ENCODE results near the gene TRIM46. TPM values are rescaled to one million over a fixed set of nuclear protein-coding genes. Genes with fewer than 3 reads are reported as not detected.

TRIM46 gene
- total RNA-seq (2014; rRNA removed; shearing (Covaris generic)) = 15.4 and 18.8 TPM in 2 replicates
- 7.4 and 8.1 TPM in 2 replicates for polyA plus RNA-seq (2016; fragmentation: Nextera tagmentation; extraction: Ambion mirVana)
- long read RNA-seq, partial matches to known transcripts = 0 of 4 reads
- long read RNA-seq, other reads (novel, unspliced or antisense) = 4 of 4 reads

DNA sequence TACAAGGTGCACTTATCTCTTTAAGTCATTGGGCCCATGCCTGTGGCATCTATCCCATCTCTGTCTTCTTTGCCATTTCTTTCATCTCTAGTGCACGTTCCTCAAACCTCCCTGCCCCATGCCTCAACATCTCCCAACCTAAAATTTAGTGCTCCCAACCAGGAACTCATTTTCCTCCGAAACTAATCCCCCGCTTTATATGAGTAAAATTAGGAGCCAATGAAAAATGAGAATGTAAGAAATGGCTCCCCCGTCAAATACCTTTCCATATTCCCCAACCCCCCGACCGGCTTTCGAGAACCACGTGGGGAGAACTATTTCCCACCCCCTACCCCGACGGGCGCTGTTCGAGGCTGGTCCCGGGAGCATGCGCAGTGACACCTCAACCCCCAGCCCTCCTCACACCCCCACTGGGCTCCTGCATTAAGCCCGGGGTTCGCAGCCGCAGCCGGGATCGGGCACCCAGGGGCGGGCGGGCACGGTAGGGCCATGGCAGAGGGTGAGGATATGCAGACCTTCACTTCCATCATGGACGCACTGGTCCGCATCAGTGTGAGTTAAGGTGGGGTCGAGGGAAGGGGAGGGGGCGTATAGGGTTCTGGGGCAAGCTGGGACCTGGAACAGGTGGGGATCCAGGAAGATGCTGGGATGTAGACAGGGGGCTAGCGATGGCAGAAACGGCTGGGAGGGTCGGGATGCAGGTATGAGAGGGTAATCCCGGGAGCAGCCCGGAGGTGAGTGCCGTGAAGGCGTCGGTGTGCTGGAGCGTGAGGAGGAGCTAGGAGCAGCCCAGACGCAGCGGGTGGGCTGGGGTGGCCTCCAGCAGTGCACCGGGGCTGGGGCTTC is at the start of gene TRIM46:
TRIM46 (plus strand) TSS at position 372 of the 846 bp plus-strand sequence; CDS start at position 490, 118 bp downstream.
- peak; percentile 46 for ATAC-seq
- no peaks in the 10 kb centered on the region for H3K9me2 ChIP-seq (ENCODE audit: insufficient read depth)
- peaks cover 25% of the 10 kb centered on the region for H3K4me1 Mint-ChIP-seq
- H3K36me3 ChIP-seq (ENCODE audit: insufficient read depth) = peaks cover 8% of the 10 kb centered on the region; the same call in 1 of the 2 replicates
- peaks cover 18% of the 10 kb centered on the region for H3K4me1 ChIP-seq (ENCODE audit: insufficient read depth)
- peak within 1 kb of the TSS; percentile 100 for H3K4me2 ChIP-seq
- peaks cover 4% of the 10 kb centered on the region for H3K9me3 Mint-ChIP-seq
- H3K27me3 ChIP-seq (ENCODE audit: insufficient read depth) = no peaks in the 10 kb centered on the region
- peak within 1 kb of the TSS; percentile 86 for H3K4me3 Mint-ChIP-seq
- H3K27ac ChIP-seq (ENCODE audit: low read depth) = peak within 1 kb of the TSS; percentile 86
- H3K27ac Mint-ChIP-seq = peak within 1 kb of the TSS; percentile 94
- TF ChIP-seq POLR2AphosphoS5 (IDR thresholded peaks at IDR 0.05; ENCODE audit: low read depth) = peak; percentile 50; the same call in 1 of the 2 replicates
- TF ChIP-seq, protein P1, sequence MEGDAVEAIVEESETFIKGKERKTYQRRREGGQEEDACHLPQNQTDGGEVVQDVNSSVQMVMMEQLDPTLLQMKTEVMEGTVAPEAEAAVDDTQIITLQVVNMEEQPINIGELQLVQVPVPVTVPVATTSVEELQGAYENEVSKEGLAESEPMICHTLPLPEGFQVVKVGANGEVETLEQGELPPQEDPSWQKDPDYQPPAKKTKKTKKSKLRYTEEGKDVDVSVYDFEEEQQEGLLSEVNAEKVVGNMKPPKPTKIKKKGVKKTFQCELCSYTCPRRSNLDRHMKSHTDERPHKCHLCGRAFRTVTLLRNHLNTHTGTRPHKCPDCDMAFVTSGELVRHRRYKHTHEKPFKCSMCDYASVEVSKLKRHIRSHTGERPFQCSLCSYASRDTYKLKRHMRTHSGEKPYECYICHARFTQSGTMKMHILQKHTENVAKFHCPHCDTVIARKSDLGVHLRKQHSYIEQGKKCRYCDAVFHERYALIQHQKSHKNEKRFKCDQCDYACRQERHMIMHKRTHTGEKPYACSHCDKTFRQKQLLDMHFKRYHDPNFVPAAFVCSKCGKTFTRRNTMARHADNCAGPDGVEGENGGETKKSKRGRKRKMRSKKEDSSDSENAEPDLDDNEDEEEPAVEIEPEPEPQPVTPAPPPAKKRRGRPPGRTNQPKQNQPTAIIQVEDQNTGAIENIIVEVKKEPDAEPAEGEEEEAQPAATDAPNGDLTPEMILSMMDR (conservative IDR thresholded peaks at IDR 0.05; ENCODE audit: low read depth in 2 of 2) = peak in 1 of 2 experiments; percentile 15; a peak in 1 of 4 replicates
- no peak for TF ChIP-seq CREB1 (CRISPR knock-in tag; IDR thresholded peaks at IDR 0.05; ENCODE audit: low read depth)
- DNase-seq (ENCODE audit: low spot score) = peak; percentile 85
- peaks cover 38% of the 10 kb centered on the region for H3K36me3 Mint-ChIP-seq (ENCODE audit: low read depth)
- peaks cover 25% of the 10 kb centered on the region for H3F3A ChIP-seq (replicated peaks; ENCODE audit: low read depth)
- H3K4me3 ChIP-seq = peak within 1 kb of the TSS; percentile 84
- peaks cover 20% of the 10 kb centered on the region for H3K79me2 ChIP-seq (replicated peaks; ENCODE audit: insufficient read depth)
- peak within 1 kb of the TSS; percentile 87; the same call in 1 of the 2 replicates for H2AFZ ChIP-seq
- peaks cover 18% of the 10 kb centered on the region for H3K27me3 Mint-ChIP-seq (ENCODE audit: insufficient read depth, low read depth, poor library complexity)
- no peaks in the 10 kb centered on the region for H4K20me1 ChIP-seq (replicated peaks; ENCODE audit: insufficient read depth)

DNA sequence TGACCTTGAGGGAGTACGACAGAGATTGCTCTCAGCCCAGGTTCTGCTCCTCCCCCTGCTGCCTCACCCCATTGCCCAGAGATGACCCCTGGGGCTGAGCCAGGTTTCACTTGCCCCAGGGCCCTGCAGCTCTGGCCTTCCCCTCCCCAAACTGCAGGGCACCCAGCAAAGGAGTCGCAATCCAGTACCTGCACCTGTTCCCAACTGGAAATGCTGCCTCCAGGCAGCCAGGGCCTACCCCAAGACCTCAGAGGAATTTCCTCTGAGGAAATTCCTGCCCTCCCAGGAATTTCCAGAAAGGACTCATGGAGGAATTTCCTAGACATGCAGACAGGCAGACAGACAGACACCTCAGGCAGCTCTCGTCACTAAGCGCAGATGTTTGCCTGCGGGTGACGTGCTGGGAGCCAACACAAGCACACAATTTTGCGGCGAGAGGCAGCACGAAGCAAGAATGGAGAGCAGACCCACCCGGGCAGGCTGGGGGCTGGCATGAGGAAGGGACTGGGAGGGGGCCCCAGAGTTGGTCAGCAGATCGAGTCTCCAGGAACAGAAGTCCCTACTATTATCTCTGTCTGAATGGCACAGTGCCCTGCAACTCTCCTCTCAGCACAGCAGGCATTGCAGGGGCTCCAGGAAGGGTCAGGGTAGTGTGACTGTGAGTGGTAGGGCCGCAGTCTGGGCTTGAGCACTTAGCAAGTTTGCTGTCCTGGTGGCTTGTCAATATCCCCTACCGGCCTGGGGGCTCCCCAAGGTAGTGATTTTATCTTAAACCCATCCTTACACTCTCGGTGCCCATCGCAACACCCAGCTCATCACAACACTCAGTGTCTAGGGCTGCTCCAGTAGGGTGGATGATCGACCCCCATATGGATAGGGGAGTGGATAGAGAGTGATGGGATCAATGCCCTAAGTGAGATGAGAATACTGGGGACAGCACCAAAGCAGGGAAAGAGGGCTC is 48.9 kb upstream of the TRIM46 start:
- no peaks in the 10 kb centered on the region for H3K9me2 ChIP-seq (ENCODE audit: insufficient read depth)
- peaks cover 41% of the 10 kb centered on the region for H3K4me1 ChIP-seq (ENCODE audit: insufficient read depth)
- peak; percentile 78 for DNase-seq (ENCODE audit: low spot score)
- no peak overlapping the region for H2AFZ ChIP-seq
- Mint-ChIP-seq H3K4me3 (peak overlapping the region; percentile 54; the same call in 2 of the 3 replicates), H3K27me3 (ENCODE audit: insufficient read depth, low read depth, poor library complexity) (peaks cover 71% of the 10 kb centered on the region), H3K4me1 (peaks cover 46% of the 10 kb centered on the region), H3K9me3 (no peaks in the 10 kb centered on the region), H3K36me3 (ENCODE audit: low read depth) (no peaks in the 10 kb centered on the region), H3K27ac (no peak overlapping the region; the same call in 1 of the 2 replicates)
- H3K27ac ChIP-seq (ENCODE audit: low read depth) = no peak overlapping the region
- peak overlapping the region; percentile 72; the same call in 1 of the 2 replicates for H3K4me3 ChIP-seq
- peaks cover 13% of the 10 kb centered on the region for H3F3A ChIP-seq (replicated peaks; ENCODE audit: low read depth)
- ATAC-seq = no peak
- H3K79me2 ChIP-seq (replicated peaks; ENCODE audit: insufficient read depth) = no peaks in the 10 kb centered on the region
- peaks cover 78% of the 10 kb centered on the region for H3K27me3 ChIP-seq (ENCODE audit: insufficient read depth)
- no peaks in the 10 kb centered on the region for H3K36me3 ChIP-seq (ENCODE audit: insufficient read depth)
- H3K4me2 ChIP-seq = peak overlapping the region; percentile 95
- H4K20me1 ChIP-seq (replicated peaks; ENCODE audit: insufficient read depth) = no peaks in the 10 kb centered on the region
- TF ChIP-seq STAT1 (IDR thresholded peaks at IDR 0.05; ENCODE audit: unreplicated experiment) = no peak
- TF ChIP-seq, protein P2, sequence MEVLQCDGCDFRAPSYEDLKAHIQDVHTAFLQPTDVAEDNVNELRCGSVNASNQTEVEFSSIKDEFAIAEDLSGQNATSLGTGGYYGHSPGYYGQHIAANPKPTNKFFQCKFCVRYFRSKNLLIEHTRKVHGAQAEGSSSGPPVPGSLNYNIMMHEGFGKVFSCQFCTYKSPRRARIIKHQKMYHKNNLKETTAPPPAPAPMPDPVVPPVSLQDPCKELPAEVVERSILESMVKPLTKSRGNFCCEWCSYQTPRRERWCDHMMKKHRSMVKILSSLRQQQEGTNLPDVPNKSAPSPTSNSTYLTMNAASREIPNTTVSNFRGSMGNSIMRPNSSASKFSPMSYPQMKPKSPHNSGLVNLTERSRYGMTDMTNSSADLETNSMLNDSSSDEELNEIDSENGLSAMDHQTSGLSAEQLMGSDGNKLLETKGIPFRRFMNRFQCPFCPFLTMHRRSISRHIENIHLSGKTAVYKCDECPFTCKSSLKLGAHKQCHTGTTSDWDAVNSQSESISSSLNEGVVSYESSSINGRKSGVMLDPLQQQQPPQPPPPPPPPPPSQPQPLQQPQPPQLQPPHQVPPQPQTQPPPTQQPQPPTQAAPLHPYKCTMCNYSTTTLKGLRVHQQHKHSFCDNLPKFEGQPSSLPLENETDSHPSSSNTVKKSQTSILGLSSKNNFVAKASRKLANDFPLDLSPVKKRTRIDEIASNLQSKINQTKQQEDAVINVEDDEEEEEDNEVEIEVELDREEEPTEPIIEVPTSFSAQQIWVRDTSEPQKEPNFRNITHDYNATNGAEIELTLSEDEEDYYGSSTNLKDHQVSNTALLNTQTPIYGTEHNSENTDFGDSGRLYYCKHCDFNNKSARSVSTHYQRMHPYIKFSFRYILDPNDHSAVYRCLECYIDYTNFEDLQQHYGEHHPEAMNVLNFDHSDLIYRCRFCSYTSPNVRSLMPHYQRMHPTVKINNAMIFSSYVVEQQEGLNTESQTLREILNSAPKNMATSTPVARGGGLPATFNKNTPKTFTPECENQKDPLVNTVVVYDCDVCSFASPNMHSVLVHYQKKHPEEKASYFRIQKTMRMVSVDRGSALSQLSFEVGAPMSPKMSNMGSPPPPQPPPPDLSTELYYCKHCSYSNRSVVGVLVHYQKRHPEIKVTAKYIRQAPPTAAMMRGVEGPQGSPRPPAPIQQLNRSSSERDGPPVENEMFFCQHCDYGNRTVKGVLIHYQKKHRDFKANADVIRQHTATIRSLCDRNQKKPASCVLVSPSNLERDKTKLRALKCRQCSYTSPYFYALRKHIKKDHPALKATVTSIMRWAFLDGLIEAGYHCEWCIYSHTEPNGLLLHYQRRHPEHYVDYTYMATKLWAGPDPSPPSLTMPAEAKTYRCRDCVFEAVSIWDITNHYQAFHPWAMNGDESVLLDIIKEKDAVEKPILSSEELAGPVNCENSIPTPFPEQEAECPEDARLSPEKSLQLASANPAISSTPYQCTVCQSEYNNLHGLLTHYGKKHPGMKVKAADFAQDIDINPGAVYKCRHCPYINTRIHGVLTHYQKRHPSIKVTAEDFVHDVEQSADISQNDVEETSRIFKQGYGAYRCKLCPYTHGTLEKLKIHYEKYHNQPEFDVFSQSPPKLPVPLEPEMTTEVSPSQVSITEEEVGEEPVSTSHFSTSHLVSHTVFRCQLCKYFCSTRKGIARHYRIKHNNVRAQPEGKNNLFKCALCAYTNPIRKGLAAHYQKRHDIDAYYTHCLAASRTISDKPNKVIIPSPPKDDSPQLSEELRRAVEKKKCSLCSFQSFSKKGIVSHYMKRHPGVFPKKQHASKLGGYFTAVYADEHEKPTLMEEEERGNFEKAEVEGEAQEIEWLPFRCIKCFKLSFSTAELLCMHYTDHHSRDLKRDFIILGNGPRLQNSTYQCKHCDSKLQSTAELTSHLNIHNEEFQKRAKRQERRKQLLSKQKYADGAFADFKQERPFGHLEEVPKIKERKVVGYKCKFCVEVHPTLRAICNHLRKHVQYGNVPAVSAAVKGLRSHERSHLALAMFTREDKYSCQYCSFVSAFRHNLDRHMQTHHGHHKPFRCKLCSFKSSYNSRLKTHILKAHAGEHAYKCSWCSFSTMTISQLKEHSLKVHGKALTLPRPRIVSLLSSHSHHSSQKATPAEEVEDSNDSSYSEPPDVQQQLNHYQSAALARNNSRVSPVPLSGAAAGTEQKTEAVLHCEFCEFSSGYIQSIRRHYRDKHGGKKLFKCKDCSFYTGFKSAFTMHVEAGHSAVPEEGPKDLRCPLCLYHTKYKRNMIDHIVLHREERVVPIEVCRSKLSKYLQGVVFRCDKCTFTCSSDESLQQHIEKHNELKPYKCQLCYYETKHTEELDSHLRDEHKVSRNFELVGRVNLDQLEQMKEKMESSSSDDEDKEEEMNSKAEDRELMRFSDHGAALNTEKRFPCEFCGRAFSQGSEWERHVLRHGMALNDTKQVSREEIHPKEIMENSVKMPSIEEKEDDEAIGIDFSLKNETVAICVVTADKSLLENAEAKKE (CRISPR knock-in tag; IDR thresholded peaks at IDR 0.05) = no peak
- TF ChIP-seq, protein P1 (conservative IDR thresholded peaks at IDR 0.05; ENCODE audit: low read depth in 2 of 2) = no peak
- TF ChIP-seq POLR2AphosphoS5 (IDR thresholded peaks at IDR 0.05; ENCODE audit: low read depth) = no peak
- TF ChIP-seq NANOG (IDR thresholded peaks at IDR 0.05; ENCODE audit: borderline replicate concordance) = no peak

All from GM23338 (cell line).